Measurements from ENCODE around the gene TMEM125. TPM values are rescaled to one million over a fixed set of nuclear protein-coding genes. Genes with fewer than 3 reads are reported as not detected.

TMEM125 gene
- total RNA-seq, 1 donor: not detected

GRCh38 chr1:43235451-43236121 is 34.2 kb upstream of the TMEM125 start:
- TF ChIP-seq, protein P1, sequence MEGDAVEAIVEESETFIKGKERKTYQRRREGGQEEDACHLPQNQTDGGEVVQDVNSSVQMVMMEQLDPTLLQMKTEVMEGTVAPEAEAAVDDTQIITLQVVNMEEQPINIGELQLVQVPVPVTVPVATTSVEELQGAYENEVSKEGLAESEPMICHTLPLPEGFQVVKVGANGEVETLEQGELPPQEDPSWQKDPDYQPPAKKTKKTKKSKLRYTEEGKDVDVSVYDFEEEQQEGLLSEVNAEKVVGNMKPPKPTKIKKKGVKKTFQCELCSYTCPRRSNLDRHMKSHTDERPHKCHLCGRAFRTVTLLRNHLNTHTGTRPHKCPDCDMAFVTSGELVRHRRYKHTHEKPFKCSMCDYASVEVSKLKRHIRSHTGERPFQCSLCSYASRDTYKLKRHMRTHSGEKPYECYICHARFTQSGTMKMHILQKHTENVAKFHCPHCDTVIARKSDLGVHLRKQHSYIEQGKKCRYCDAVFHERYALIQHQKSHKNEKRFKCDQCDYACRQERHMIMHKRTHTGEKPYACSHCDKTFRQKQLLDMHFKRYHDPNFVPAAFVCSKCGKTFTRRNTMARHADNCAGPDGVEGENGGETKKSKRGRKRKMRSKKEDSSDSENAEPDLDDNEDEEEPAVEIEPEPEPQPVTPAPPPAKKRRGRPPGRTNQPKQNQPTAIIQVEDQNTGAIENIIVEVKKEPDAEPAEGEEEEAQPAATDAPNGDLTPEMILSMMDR (IDR thresholded peaks at IDR 0.05; ENCODE audit: insufficient read depth, low read length): no peak

GRCh38 chr1:43237121-43237520 is 32.7 kb upstream of the TMEM125 start:
- TF ChIP-seq, protein P1 (IDR thresholded peaks at IDR 0.05; ENCODE audit: insufficient read depth, low read length): no peak
- no peak overlapping the region for H3K4me3 ChIP-seq (ENCODE audit: low read depth, low read length)
- no peak for DNase-seq (ENCODE audit: low read depth)

More at GRCh38 chr1:43235451-43236121, 34.2 kb upstream of the TMEM125 start:
- no peak overlapping the region for H3K4me3 ChIP-seq (ENCODE audit: low read depth, low read length)
- no peak for DNase-seq (ENCODE audit: low read depth)

DNA sequence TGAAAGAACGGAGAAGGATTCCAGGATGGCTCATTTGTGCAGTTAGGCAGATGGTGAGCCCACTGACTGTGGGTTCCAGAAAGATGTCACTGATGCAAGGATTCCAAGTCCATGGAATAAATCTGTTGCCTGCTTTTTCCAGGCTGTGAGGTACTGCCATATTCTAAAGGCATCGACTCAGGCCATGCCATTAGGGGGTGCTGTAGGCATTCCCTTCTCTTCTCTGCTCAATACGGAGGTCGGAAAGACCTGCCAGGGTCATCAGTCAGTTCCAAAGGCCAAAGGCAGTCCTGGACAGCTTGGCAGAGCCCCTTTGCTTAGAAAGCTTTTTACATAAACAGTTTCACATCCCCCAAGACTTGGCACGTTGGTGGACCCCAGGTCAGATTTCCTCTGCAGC is 31.7 kb upstream of the TMEM125 start:
- TF ChIP-seq, protein P1 (IDR thresholded peaks at IDR 0.05; ENCODE audit: insufficient read depth, low read length): peak; percentile 82
- peak; percentile 76 for DNase-seq (ENCODE audit: low read depth)
- H3K4me3 ChIP-seq (ENCODE audit: low read depth, low read length): no peak overlapping the region

DNA sequence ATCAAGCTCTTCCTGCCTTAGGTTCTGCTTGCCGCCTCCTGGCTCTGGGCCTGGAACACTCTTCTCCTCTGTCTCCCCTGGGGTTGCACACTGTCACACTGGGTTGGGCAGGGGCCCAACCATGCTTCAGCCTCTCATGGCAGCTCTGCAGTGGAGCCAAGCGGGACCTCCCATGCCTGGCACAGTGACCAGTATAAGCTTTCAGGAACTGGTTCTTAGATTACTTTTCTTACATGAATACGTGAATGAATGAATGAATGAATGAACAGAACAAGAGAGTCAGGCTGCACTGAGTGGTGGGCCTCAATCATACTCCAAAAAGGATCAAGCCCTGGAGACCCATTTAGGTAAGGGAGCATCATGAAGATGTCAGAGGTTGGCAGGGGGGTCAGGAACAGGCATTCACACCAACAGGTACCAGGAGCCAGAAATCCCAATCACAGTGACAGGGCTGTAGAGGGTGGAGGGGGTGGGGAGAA is 30.8 kb upstream of the TMEM125 start:
- no peak overlapping the region for H3K4me3 ChIP-seq (ENCODE audit: low read depth, low read length)
- DNase-seq (ENCODE audit: low read depth): no peak

DNA sequence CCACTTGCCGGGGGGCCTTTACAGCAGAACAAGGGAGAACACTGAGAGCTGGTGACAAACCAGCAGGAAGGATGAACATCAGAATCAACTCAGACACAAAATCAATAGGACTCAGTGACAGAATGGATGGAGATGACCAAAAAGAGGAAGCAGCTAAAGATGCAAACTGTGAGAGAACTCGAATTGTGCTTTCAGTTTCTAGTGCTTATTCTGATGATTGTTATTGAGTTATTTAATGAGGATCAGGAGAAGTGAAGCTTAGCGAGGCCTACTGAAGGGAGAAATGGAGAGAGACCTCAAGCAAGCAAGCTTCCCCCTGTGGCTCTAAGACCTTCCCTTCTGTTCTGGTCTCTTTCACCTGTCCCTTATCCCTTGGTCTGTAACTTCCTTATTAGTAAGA is 30.3 kb upstream of the TMEM125 start:
- H3K4me3 ChIP-seq (ENCODE audit: low read depth, low read length): no peak overlapping the region
- TF ChIP-seq, protein P1 (IDR thresholded peaks at IDR 0.05; ENCODE audit: insufficient read depth, low read length): no peak
- DNase-seq (ENCODE audit: low read depth): no peak

More for the DNA sequence above, 30.8 kb upstream of the TMEM125 start:
- TF ChIP-seq, protein P1 (IDR thresholded peaks at IDR 0.05; ENCODE audit: insufficient read depth, low read length): no peak

GRCh38 chr1:43241413-43241836 is 28.4 kb upstream of the TMEM125 start:
- peak; percentile 37 for DNase-seq (ENCODE audit: low read depth)
- no peak overlapping the region for H3K4me3 ChIP-seq (ENCODE audit: low read depth, low read length)
- TF ChIP-seq, protein P1 (IDR thresholded peaks at IDR 0.05; ENCODE audit: insufficient read depth, low read length): no peak
